Neural cell (in vitro differentiated cells): ENCODE data around the gene ERICH6B. TPM values are rescaled to one million over a fixed set of nuclear protein-coding genes. Genes with fewer than 3 reads are reported as not detected.

Experiments
- H2AFZ ChIP-seq: fragments of 200-600, 300-800 bp; sonication (generic), shearing (Covaris generic); 2 replicates; pipeline ENCODE4 v1.6.0; 2014; ENCODE audit warnings: low read depth, mild to moderate bottlenecking, antibody characterized with exemption, low read length, moderate library complexity
- H3F3A ChIP-seq: fragments of 200-600 bp; shearing (Covaris generic); 2 replicates; pipeline ENCODE4 v1.6.1; 2016; ENCODE audit warnings: mild to moderate bottlenecking, moderate library complexity, mixed read lengths, antibody characterized with exemption, low read length; ENCODE audit not compliant: insufficient read depth, poor library complexity, severe bottlenecking
- H3K27ac ChIP-seq: fragments of 200-600, 300-800 bp; sonication (generic), shearing (Covaris generic); 2 replicates; pipeline ENCODE4 v1.5.1; 2014; ENCODE audit warnings: mild to moderate bottlenecking, low read length, moderate library complexity
- H3K27me3 ChIP-seq: fragments of 300-800, 200-600 bp; sonication (generic), shearing (Covaris generic); 2 replicates; pipeline ENCODE4 v1.6.0; 2014; ENCODE audit warnings: mild to moderate bottlenecking, low read depth, low read length, moderate library complexity; ENCODE audit not compliant: insufficient read depth
- H3K36me3 ChIP-seq: fragments of 300-800, 200-600 bp; sonication (generic), shearing (Covaris generic); 2 replicates; pipeline ENCODE4 v1.5.1; 2014; ENCODE audit warnings: mild to moderate bottlenecking, antibody characterized with exemption, low read length, moderate library complexity; ENCODE audit not compliant: insufficient read depth
- H3K4me2 ChIP-seq: fragments of 300-800, 200-600 bp; sonication (generic), shearing (Covaris generic); 2 replicates; pipeline ENCODE4 v1.6.0; 2014; ENCODE audit warnings: mild to moderate bottlenecking, low read length
- H3K4me3 ChIP-seq: fragments of 300-800, 200-600 bp; sonication (generic), shearing (Covaris generic); 2 replicates; pipeline ENCODE4 v1.5.1; 2014; ENCODE audit warnings: mild to moderate bottlenecking, low read length, moderate library complexity
- H3K79me2 ChIP-seq: fragments of 200-600 bp; shearing (Covaris generic); replicated peaks from 2 replicates; pipeline ENCODE4 v1.6.0; 2014; ENCODE audit warnings: mild to moderate bottlenecking, low read length, moderate library complexity; ENCODE audit not compliant: insufficient read depth
- H3K9ac ChIP-seq: fragments of 300-800, 200-600 bp; sonication (generic), shearing (Covaris generic); 2 replicates; pipeline ENCODE4 v1.6.1; 2016; ENCODE audit warnings: mild to moderate bottlenecking, low read length, mixed read lengths
- H3K9me2 ChIP-seq: fragments of 200-600 bp; shearing (Covaris generic); 2 replicates; pipeline ENCODE4 v1.6.1; 2016; ENCODE audit warnings: mild to moderate bottlenecking, low read length, mixed read lengths; ENCODE audit not compliant: insufficient read depth
- H3K9me3 ChIP-seq: fragments of 200-600, 300-800 bp; sonication (generic), shearing (Covaris generic); 2 replicates; pipeline ENCODE4 v1.6.1; 2016; ENCODE audit warnings: mild to moderate bottlenecking, mixed run types, low read length, moderate library complexity, mixed read lengths
- H4K20me1 ChIP-seq: fragments of 200-600 bp; shearing (Covaris generic); 2 replicates; pipeline ENCODE4 v1.6.1; 2016; ENCODE audit warnings: mild to moderate bottlenecking, mixed run types; ENCODE audit not compliant: insufficient read depth
- EP300 ChIP-seq: fragments of 450-650 bp; conservative IDR thresholded peaks from 2 replicates; pipeline ENCODE4 v1.6.1; 2014; ENCODE audit warnings: antibody characterized with exemption, mild to moderate bottlenecking, moderate library complexity; ENCODE audit not compliant: poor library complexity, severe bottlenecking
- EZH2 ChIP-seq: fragments of 200-600, 300-800 bp; shearing (Covaris generic), sonication (generic); IDR thresholded peaks from 2 replicates; pipeline ENCODE4 v1.6.1; 2014; ENCODE audit warnings: antibody characterized with exemption, low read length, borderline replicate concordance, mild to moderate bottlenecking; ENCODE audit not compliant: insufficient read depth, poor library complexity, severe bottlenecking
- MXI1 ChIP-seq: fragments of 450-650 bp; conservative IDR thresholded peaks from 2 replicates; pipeline ENCODE4 v1.6.1; 2014; ENCODE audit warnings: antibody characterized with exemption, mild to moderate bottlenecking; ENCODE audit not compliant: poor library complexity, severe bottlenecking
- POLR2AphosphoS5 ChIP-seq: IDR thresholded peaks from 2 replicates; pipeline ENCODE4 v1.6.1; 2012
- RAD21 ChIP-seq: fragments of 450-650 bp; conservative IDR thresholded peaks from 2 replicates; pipeline ENCODE4 v1.6.1; 2014; ENCODE audit warnings: antibody characterized with exemption, mild to moderate bottlenecking, moderate library complexity
- SMC3 ChIP-seq: fragments of 450-650 bp; conservative IDR thresholded peaks from 2 replicates; pipeline ENCODE4 v1.6.1; 2014; ENCODE audit warnings: antibody characterized with exemption, mild to moderate bottlenecking, moderate library complexity; ENCODE audit not compliant: poor library complexity
- TAF1 ChIP-seq: IDR thresholded peaks from 2 replicates; pipeline ENCODE4 v1.6.1; 2012; ENCODE audit warnings: low read depth
- polyA plus RNA-seq: library from polyadenylated mRNA; depleted of rRNA; stranded (reverse); fragments of >200 nt; gene quantifications from 2 replicates; pipeline ENCODE4 v1.2.3, GENCODE V29; 2014
- TF ChIP-seq, protein P1 (sequence below): fragments of 450-650 bp; IDR thresholded peaks from 2 replicates; pipeline ENCODE4 v1.5.1; 2014; ENCODE audit warnings: antibody characterized with exemption, mild to moderate bottlenecking, moderate library complexity; ENCODE audit not compliant: poor library complexity, severe bottlenecking
- TF ChIP-seq, protein P2 (sequence below): IDR thresholded peaks from 2 replicates; pipeline ENCODE4 v1.6.1; 2012; ENCODE audit warnings: borderline replicate concordance

Gene ERICH6B
- polyA plus RNA-seq, 1 donor from 2014 or later, result not detected

DNA sequence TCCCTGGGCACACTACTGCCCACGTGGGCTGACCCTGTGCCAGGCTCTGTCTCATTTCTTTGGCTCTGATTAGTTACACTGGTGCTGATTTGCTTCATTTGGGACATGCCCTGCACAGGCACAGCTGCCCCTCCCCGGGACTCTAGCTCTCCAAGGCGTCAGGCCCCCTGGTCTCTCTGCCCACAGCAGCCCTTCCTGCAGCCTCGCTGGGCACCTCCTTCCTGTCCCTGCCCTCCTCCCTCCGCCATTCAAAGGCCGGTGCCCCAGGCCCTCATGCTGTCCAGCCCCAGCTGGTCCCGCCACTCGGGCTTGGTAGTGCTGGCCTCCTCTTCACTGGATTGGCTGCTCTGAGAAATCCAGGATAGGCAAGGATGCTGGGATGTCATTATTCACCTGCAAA lies 73.1 kb downstream of the ERICH6B start:
- TF ChIP-seq, protein P1, sequence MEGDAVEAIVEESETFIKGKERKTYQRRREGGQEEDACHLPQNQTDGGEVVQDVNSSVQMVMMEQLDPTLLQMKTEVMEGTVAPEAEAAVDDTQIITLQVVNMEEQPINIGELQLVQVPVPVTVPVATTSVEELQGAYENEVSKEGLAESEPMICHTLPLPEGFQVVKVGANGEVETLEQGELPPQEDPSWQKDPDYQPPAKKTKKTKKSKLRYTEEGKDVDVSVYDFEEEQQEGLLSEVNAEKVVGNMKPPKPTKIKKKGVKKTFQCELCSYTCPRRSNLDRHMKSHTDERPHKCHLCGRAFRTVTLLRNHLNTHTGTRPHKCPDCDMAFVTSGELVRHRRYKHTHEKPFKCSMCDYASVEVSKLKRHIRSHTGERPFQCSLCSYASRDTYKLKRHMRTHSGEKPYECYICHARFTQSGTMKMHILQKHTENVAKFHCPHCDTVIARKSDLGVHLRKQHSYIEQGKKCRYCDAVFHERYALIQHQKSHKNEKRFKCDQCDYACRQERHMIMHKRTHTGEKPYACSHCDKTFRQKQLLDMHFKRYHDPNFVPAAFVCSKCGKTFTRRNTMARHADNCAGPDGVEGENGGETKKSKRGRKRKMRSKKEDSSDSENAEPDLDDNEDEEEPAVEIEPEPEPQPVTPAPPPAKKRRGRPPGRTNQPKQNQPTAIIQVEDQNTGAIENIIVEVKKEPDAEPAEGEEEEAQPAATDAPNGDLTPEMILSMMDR, result no peak
- no peak for TF ChIP-seq POLR2AphosphoS5
- TF ChIP-seq SMC3, result no peak
- TF ChIP-seq EP300, result no peak
- no peak for TF ChIP-seq RAD21
- TF ChIP-seq EZH2, result no peak
- no peak for TF ChIP-seq MXI1
- TF ChIP-seq, protein P2, sequence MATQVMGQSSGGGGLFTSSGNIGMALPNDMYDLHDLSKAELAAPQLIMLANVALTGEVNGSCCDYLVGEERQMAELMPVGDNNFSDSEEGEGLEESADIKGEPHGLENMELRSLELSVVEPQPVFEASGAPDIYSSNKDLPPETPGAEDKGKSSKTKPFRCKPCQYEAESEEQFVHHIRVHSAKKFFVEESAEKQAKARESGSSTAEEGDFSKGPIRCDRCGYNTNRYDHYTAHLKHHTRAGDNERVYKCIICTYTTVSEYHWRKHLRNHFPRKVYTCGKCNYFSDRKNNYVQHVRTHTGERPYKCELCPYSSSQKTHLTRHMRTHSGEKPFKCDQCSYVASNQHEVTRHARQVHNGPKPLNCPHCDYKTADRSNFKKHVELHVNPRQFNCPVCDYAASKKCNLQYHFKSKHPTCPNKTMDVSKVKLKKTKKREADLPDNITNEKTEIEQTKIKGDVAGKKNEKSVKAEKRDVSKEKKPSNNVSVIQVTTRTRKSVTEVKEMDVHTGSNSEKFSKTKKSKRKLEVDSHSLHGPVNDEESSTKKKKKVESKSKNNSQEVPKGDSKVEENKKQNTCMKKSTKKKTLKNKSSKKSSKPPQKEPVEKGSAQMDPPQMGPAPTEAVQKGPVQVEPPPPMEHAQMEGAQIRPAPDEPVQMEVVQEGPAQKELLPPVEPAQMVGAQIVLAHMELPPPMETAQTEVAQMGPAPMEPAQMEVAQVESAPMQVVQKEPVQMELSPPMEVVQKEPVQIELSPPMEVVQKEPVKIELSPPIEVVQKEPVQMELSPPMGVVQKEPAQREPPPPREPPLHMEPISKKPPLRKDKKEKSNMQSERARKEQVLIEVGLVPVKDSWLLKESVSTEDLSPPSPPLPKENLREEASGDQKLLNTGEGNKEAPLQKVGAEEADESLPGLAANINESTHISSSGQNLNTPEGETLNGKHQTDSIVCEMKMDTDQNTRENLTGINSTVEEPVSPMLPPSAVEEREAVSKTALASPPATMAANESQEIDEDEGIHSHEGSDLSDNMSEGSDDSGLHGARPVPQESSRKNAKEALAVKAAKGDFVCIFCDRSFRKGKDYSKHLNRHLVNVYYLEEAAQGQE, result no peak
- TF ChIP-seq TAF1, result no peak

DNA sequence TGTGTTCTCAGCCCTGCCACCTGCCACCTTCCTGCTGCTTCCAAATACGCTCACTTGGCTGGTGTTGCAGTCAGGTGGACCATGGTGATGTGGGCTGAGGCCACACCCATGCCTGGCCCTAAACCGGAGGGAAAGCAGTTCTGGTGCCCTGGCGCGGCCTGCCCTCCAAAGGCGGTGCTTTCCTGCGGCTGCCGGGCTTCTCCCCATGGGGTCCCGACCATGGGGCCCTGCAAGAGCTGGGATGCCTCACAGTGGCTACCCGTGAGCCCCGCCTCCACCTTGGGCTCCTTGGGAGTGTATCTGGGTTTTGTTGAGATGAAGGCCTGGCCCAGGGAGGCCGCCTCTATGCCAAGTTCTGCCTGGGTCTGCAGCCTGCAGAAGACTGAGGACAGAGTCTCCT lies 73.7 kb downstream of the ERICH6B start:
- no peaks in the 10 kb centered on the region for H3K36me3 ChIP-seq
- no peaks in the 10 kb centered on the region for H4K20me1 ChIP-seq
- no peaks in the 10 kb centered on the region for H3K79me2 ChIP-seq
- no peak overlapping the region for H3K4me3 ChIP-seq
- no peak overlapping the region for H3K27ac ChIP-seq
- no peak overlapping the region for H3K4me2 ChIP-seq
- no peak overlapping the region for H2AFZ ChIP-seq
- no peaks in the 10 kb centered on the region for H3K27me3 ChIP-seq
- H3K9ac ChIP-seq, result no peak overlapping the region
- H3F3A ChIP-seq, result no peaks in the 10 kb centered on the region
- H3K9me2 ChIP-seq, result no peaks in the 10 kb centered on the region
- no peak for TF ChIP-seq MXI1
- TF ChIP-seq, protein P1, result no peak
- TF ChIP-seq, protein P2, result no peak
- no peak for TF ChIP-seq SMC3
- no peaks in the 10 kb centered on the region for H3K9me3 ChIP-seq

More for the DNA sequence above, 73.1 kb downstream of the ERICH6B start:
- Histone ChIP-seq H3K27me3 (no peaks in the 10 kb centered on the region), H3K36me3 (no peaks in the 10 kb centered on the region), H4K20me1 (no peaks in the 10 kb centered on the region), H3K27ac (no peak overlapping the region), H3K79me2 (no peaks in the 10 kb centered on the region), H3K4me2 (no peak overlapping the region), H3F3A (no peaks in the 10 kb centered on the region), H3K9me2 (no peaks in the 10 kb centered on the region), H3K9me3 (no peaks in the 10 kb centered on the region), H3K9ac (no peak overlapping the region), H3K4me3 (no peak overlapping the region), H2AFZ (no peak overlapping the region)
